Muscle of back (tissue), 11 donors: ENCODE measurements around the gene OR7G3. TPM values are rescaled to one million over a fixed set of nuclear protein-coding genes. Genes with fewer than 3 reads are reported as not detected.

Source experiments
- DNase-seq, 3 donors: peaks; one replicate each; pipeline versions ENCODE4 v3.0.0 to v3.0.0-alpha.2; 2013
- polyA plus RNA-seq, 10 donors: library from polyadenylated mRNA; unstranded; fragments of 120-200 nt; gene quantifications; one replicate each; pipeline ENCODE4 v1.2.1, GENCODE V29; 2013; ENCODE audit not compliant: insufficient read length in 10 of 10

The OR7G3 gene
- polyA plus RNA-seq, 10 donors: not detected

- DNase-seq: no peak
These were observed 16.8 kb downstream of the OR7G3 start for GRCh38 chr19:9109959-9110358.

DNA sequence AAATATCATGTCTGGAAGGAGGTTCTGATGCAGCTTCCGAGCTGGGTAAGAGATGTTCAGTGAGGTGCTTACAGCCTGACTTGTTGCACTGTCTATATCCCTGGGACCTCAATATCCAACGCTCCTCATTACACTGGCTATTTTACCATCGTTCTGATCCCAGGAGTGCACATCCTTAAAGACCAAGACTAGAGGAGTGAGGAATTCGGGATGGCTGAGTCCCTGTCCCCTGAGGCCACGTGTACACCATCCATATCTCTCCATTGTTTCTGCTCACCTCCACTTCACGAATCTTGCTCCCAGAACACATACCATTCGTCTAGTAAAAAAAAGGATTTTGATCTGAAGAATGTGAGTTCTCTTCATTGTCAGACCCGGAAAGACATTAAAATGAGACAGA lies 19.4 kb downstream of the OR7G3 start, which contains the start of gene OR7G2:
OR7G2 (minus strand) TSS at position 101 of the 400 bp plus-strand sequence. CDS start 4,232 bp downstream, outside the sequence.
- no peak for DNase-seq

GRCh38 chr19:9086761-9087160 lies 40.0 kb downstream of the OR7G3 start, which contains the start of gene OR1M1:
OR1M1 (plus strand) TSS chr19:9087061; CDS start chr19:9093245, 6,184 bp downstream.
- no peak for DNase-seq

- DNase-seq: no peak
These were observed 48.1 kb downstream of the OR7G3 start for GRCh38 chr19:9078651-9079050.

- peak in 1 of 3 donors; percentile 50 for DNase-seq
These were observed 49.8 kb downstream of the OR7G3 start for GRCh38 chr19:9076901-9077300.

Other genes with a start within 250 kb of the OR7G3 start
- under 1 TPM in 5 of 10 donors, not detected in 5; under 0.01 to 0.37 (median 0.05) TPM for gene MUC16, start 116.5 kb downstream of the OR7G3 start, polyA plus RNA-seq
- gene OR1M1, start 39.9 kb downstream of the OR7G3 start, polyA plus RNA-seq: under 1 TPM in 3 of 10 donors, not detected in 7; 0.08 to 0.19 (median 0.10) TPM
- under 1 TPM in 3 of 10 donors, not detected in 7; 0.04 to 0.08 (median 0.07) TPM for gene OR7G2, start 19.5 kb downstream of the OR7G3 start, polyA plus RNA-seq
- gene OR7G1, start 11.2 kb downstream of the OR7G3 start, polyA plus RNA-seq: not detected
- gene ZNF317, start 13.4 kb upstream of the OR7G3 start, polyA plus RNA-seq: 10 to 100 TPM; 15.6 to 23.7 (median 18.8) TPM
- gene OR7D2, start 52.0 kb upstream of the OR7G3 start, polyA plus RNA-seq: 1 to 10 TPM in 1 of 10 donors, under 1 TPM in 9; 0.05 to 1.5 (median 0.10) TPM
- gene OR7D4, start 92.6 kb upstream of the OR7G3 start, polyA plus RNA-seq: not detected
- not detected for gene OR7E24, start 124.0 kb upstream of the OR7G3 start, polyA plus RNA-seq
- 1 to 10 TPM; 2.0 to 4.9 (median 3.6) TPM for gene ZNF699, start 182.9 kb upstream of the OR7G3 start, polyA plus RNA-seq
- gene ZNF559, start 197.2 kb upstream of the OR7G3 start, polyA plus RNA-seq: 10 to 100 TPM; 18.5 to 36.4 (median 29.4) TPM
- 1 to 10 TPM; 2.8 to 7.9 (median 5.5) TPM for gene ZNF177, start 236.1 kb upstream of the OR7G3 start, polyA plus RNA-seq